Heart right ventricle (tissue), 16 donors: Measurements from ENCODE around the gene BORCS6. TPM values are rescaled to one million over a fixed set of nuclear protein-coding genes. Genes with fewer than 3 reads are reported as not detected.

ENCODE experiments used
- ATAC-seq, 8 donors: fragments of 200-7000 bp; cut with Tn5 transposase; one replicate each; pipeline ENCODE4 v1.9.1; 2020; ENCODE audit warnings: mild to moderate bottlenecking in 8 of 8, moderate library complexity in 8 of 8, moderate number of reproducible peaks in 1 of 8
- DNase-seq, 2 donors: peaks; one replicate each; pipeline ENCODE4 v3.0.0-alpha.2; 2020
- H3K27ac ChIP-seq, 10 donors: fragments of 200-600 bp; sonication (generic) in 2 of 10; one replicate each; pipeline versions ENCODE4 v1.5.0 to v1.8.0; 2020 to 2022; ENCODE audit warnings: mild to moderate bottlenecking in 3 of 10
- H3K27me3 ChIP-seq, 7 donors: fragments of 200-600 bp; one replicate each; pipeline ENCODE4 v1.8.0; 2021 to 2022; ENCODE audit warnings: mild to moderate bottlenecking in 2 of 7
- H3K36me3 ChIP-seq, 9 donors: fragments of 200-600 bp; sonication (generic) in 1 of 9; one replicate each; pipeline versions ENCODE4 v1.5.0 to v1.8.0; 2020 to 2022; ENCODE audit warnings: mild to moderate bottlenecking in 2 of 9
- H3K4me1 ChIP-seq, 9 donors: fragments of 200-600 bp; sonication (generic) in 1 of 9; one replicate each; pipeline versions ENCODE4 v1.5.0 to v1.8.0; 2020 to 2022; ENCODE audit warnings: mild to moderate bottlenecking in 4 of 9
- H3K4me3 ChIP-seq, 10 donors: fragments of 200-600 bp; sonication (generic) in 2 of 10; one replicate each; pipeline versions ENCODE4 v1.5.0 to v1.8.0; 2020 to 2022; ENCODE audit warnings: mild to moderate bottlenecking in 7 of 10, moderate library complexity in 2 of 10
- H3K9me3 ChIP-seq, 11 donors: fragments of 200-600 bp in 10 of 11; sonication (generic) in 2 of 11; one replicate each; pipeline versions ENCODE4 v1.5.0 to v1.8.0; 2013 to 2022; ENCODE audit warnings: mild to moderate bottlenecking in 2 of 11, control low read depth in 1 of 11, moderate library complexity in 1 of 11
- CTCF ChIP-seq, 9 donors: fragments of 200-600 bp; sonication (generic) in 2 of 9; IDR thresholded peaks; one replicate each; pipeline versions ENCODE4 v1.5.0 to v1.8.0; 2021 to 2022; ENCODE audit warnings: antibody characterized with exemption in 9 of 9, mild to moderate bottlenecking in 5 of 9, moderate library complexity in 1 of 9
- WGBS, 2 donors: extraction: QIAGEN DNeasy Blood & Tissue Kit; methylation state at CpG; one replicate each; pipeline ENCODE4 v1.1.7; 2013; ENCODE audit warnings: inconsistent platforms in 1 of 2; 5-methylcytosine and 5-hydroxymethylcytosine counted together
- intact Hi-C, 10 donors: fragments of 100-400 bp; cut with DNase I; formaldehyde crosslinking; loops; one replicate each; pipeline versions ENCODE4 v1.11.1 to v1.14.2; 2022
- polyA plus RNA-seq, 2 donors: library from polyadenylated mRNA; stranded (reverse); fragments of 200-250 nt; gene quantifications; one replicate each; pipeline ENCODE4 v1.2.3, GENCODE V29; 2013
- total RNA-seq, 10 donors: library from RNA; stranded (reverse); fragmentation: NEBNext Ultra II Directional in 3 of 10; extraction: Animal tissue kit (Norgen Biotek cat#: 25700) in 3 of 10; gene quantifications; one replicate each; pipeline versions ENCODE4 v1.2.1 to v1.2.4, GENCODE V29; 2021 to 2023
- donor health status: Arrhythmogenic right ventricular cardiomyopathy.
- donor health status: ischemic (EF 13 %, LVEDD 7.1; RV severe dilation, severe dysfunction).
- donor health status: healthy with polysubstance abuse.
- donor health status: DM: no; HTN: yes; CAD: no.
- donor health status: DM: no; HTN: no; CAD: no.
- donor health status: ischemic (EF 25% LVEDD 6.9; RV normal size, moderate dysfunction).
- donor health status: ischemic (EF 25% LVEDD 5.7; RV mildly dilated, moderate dysfunction).
- donor health status: healthy.
- donor health status: DM: yes; HTN: yes; CAD: no.
- donor health status: Ischemic cardiomyopathy.
- donor health status: ischemic (EF 35%, LVEDD 5.7; RV mildly dilated, moderate dysfunction).
- donor health status: nonischemic (EF 11% LVEDD 7.7; RV severe dilation, severe dysfunction).
- donor health status: DM: yes; HTN: yes; CAD: no.
- donor health status: PGD.
- donor health status: ischemic (EF 29% LVEDD 5.4; RV normal size, mild dysfunction).
- donor health status: nonischemic (EF 23%, LVEDD 6.1; RV moderate dilation, normal function).

Gene BORCS6
- total and polyA plus RNA-seq, 12 donors: 4.2 to 13.8 (median 7.7) TPM

GRCh38 chr17:8162997-8163977 lies 26.7 kb downstream of the BORCS6 start:
- Histone ChIP-seq H3K4me3 (peak overlapping the region; percentile 80 to 100 (median 99)), H3K4me1 (peaks cover 25 to 62% (median 52%) of the 10 kb centered on the region in 9 donors), H3K9me3 (no peaks in the 10 kb centered on the region), H3K36me3 (peaks cover 0 to 30% (median 17%) of the 10 kb centered on the region in 9 donors), H3K27me3 (no peaks in the 10 kb centered on the region), H3K27ac (peak overlapping the region; percentile 97 to 100 (median 100))
- ATAC-seq: peak in 7 of 8 donors; percentile 0 to 20 (median 9)
- intact Hi-C loops: loop anchor here in 3 of 10 donors (5.0 kb wide), 2 partner anchors 36 to 41 kb away; partner anchors contain the start of gene HES7 (in 2 of the 3)
- no peak for TF ChIP-seq CTCF (IDR thresholded peaks at IDR 0.05)
- DNase-seq: no peak
- WGBS, 2 donors: 5 to 17% methylated on average over 23 to 55 of the region's 55 CpGs

DNA sequence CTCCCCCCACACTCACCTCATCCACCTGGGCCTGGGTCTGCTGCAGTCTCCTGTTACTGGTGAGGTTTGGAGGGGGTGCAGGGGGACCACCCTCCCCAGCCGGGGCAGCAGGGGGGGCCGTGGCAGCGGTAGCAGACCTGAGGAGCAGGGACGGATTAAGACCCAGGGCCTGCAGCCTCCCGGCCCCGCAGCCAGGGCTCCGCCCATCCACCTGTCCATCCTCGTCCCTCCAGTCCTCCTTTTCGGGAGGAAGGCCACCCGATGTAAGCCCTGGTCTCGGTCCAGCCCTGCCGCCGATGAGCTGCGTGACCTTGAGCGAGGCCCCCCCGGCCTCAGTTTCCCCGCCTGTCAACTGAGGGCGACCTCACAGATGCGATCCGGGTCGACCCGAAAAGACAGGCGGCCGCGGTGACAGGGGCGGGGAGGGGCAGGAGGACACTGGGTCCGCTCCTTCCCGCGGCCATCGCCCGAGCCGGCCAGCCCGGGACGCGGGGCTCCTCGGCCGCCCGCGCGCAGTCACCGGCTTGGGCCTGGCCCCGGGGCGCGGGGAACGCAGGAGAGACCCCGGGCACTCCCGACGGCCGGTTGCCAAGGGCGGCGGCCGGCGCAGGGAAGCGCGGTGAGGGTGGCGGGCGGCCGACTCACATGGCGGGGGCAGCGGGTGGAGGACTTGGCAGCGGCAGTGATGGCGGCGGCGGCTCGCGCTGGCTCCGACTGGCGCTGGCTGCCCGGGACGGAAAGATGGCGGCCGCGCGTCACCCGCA lies 27.6 kb downstream of the BORCS6 start, which contains the start of gene VAMP2:
Gene VAMP2 (minus strand): TSS at position 716 of the 764 bp plus-strand sequence. CDS start 69 bp downstream, at position 647.
- intact Hi-C loops: loop anchor here in 3 of 10 donors (5.0 kb wide), 2 partner anchors 35 to 40 kb away; partner anchors contain the start of gene HES7 (in 2 of the 3)
- TF ChIP-seq CTCF (IDR thresholded peaks at IDR 0.05): peak in 1 of 9 donors; percentile 23
- H3K27ac ChIP-seq: peak within 1 kb of the TSS; percentile 97 to 100 (median 100)
- H3K27me3 ChIP-seq: no peaks in the 10 kb centered on the region
- ATAC-seq (peak; percentile 20 to 79 (median 58)), DNase-seq (peak; percentile 81 to 86)
- WGBS, 2 donors: 1% methylated on average over 52 to 75 of the region's 75 CpGs
- H3K4me3 ChIP-seq: peak within 1 kb of the TSS; percentile 80 to 100 (median 99)
- H3K9me3 ChIP-seq: no peaks in the 10 kb centered on the region
- H3K4me1 ChIP-seq: peaks cover 25 to 71% (median 57%) of the 10 kb centered on the region in 9 donors
- peaks cover 0 to 34% (median 17%) of the 10 kb centered on the region in 9 donors for H3K36me3 ChIP-seq

DNA sequence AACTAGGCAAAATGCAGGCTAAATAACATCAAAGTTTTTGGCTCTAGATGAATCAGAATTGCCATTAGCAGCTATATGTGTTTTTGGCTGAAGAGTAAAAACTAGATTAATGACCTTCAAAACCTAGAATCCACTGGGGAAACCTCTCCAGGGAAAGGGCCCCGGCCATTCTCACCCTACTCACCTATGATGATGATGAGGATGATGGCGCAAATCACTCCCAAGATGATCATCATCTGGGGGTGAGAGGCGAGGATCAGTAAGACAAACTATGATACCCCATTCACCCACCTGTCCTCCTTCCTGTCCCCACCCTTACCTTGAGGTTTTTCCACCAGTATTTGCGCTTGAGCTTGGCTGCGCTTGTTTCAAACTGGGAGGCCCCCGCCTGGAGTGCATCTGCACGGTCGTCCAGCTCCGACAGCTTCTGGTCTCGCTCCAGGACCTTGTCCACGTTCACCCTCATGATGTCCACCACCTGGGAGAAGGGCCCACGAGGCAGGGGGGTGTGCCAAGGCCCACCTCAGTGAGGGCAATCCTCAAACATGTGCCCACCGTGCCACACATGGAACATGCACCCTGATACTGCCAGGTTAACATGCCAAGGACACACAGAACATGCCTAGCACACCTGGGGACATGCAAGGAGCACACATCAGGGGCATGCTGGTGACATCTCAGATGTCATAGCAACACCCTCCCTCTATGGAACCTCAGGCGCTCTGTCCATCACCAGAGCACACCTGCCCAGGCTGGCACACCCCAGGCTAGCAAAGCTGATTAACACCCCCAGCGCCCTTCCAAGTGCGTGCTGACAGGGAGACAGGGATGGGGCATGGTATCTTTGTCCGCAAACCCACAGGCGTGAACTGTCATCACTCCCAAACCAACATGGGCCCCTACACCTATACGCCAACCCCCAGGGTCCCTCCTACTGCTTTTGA lies 28.4 kb downstream of the BORCS6 start:
- DNase-seq: no peak

More for the DNA sequence above, 28.4 kb downstream of the BORCS6 start:
- 45 to 46% methylated on average over 19 of the region's 19 CpGs for whole genome bisulfite sequencing, 2 donors
- intact Hi-C loops: loop anchor here in 4 of 10 donors (2.0 to 5.0 kb wide), 3 partner anchors 25 to 39 kb away; partner anchors contain the start of gene HES7 (in 2 of the 4)
- no peaks in the 10 kb centered on the region for H3K27me3 ChIP-seq
- H3K9me3 ChIP-seq: no peaks in the 10 kb centered on the region
- peak overlapping the region; percentile 97 to 100 (median 100) for H3K27ac ChIP-seq
- peaks cover 0 to 34% (median 17%) of the 10 kb centered on the region in 9 donors for H3K36me3 ChIP-seq
- ATAC-seq: peak in 1 of 8 donors; percentile 0
- peaks cover 30 to 76% (median 64%) of the 10 kb centered on the region in 9 donors for H3K4me1 ChIP-seq
- peak overlapping the region; percentile 80 to 100 (median 99) for H3K4me3 ChIP-seq
- no peak for TF ChIP-seq CTCF (IDR thresholded peaks at IDR 0.05)
